Measurements from ENCODE around the gene SLC35E1. TPM values are rescaled to one million over a fixed set of nuclear protein-coding genes. Genes with fewer than 3 reads are reported as not detected.
A peak's percentile ranks its signal among the peaks of the same experiment; 100 is the strongest.

SLC35E1 gene
- total RNA-seq, 2 experiments from 2014 or later, result 72.3 to 76.3 TPM

- Histone ChIP-seq H3K4me3 (ENCODE audit: low read length) (no peak overlapping the region), H3K27me3 (ENCODE audit: control insufficient read depth in 1 of 2, insufficient read depth in 2 of 2, low read length in 2 of 2) (no peaks in the 10 kb centered on the region), H3K9me3 (ENCODE audit: control insufficient read depth in 1 of 2, insufficient read depth in 1 of 2, low read length in 2 of 2) (no peaks in the 10 kb centered on the region), H3K4me1 (ENCODE audit: insufficient read depth, low read length) (peaks cover 91% of the 10 kb centered on the region), H3K27ac (ENCODE audit: low read depth in 1 of 2, low read length in 2 of 2) (no peak overlapping the region), H3K36me3 (ENCODE audit: insufficient read depth, low read length) (peaks cover 34% of the 10 kb centered on the region)
- Mint-ChIP-seq H3K36me3 (ENCODE audit: low read depth) (peaks cover 61% of the 10 kb centered on the region), H3K4me3 (peak overlapping the region; percentile 67), H3K9me3 (no peaks in the 10 kb centered on the region), H3K27me3 (no peaks in the 10 kb centered on the region), H3K27ac (peak overlapping the region; percentile 82), H3K4me1 (ENCODE audit: low read depth) (peaks cover 67% of the 10 kb centered on the region)
- no peak for TF ChIP-seq CTCF (IDR thresholded peaks at IDR 0.05)
- DNase-seq (no peak), ATAC-seq (ENCODE audit: poor library complexity) (no peak)
- ChIA-PET POLR2A (interaction anchor here (2.3 kb wide), 1 partner anchor 14 kb away, joined by 8 read pairs; no protein-coding TSS in a partner anchor), CTCF (interaction anchor here (0.7 kb wide), 1 partner anchor 9 kb away, joined by 3 read pairs; no protein-coding TSS in a partner anchor)
- intact Hi-C loops (cut with DNase I, micrococcal nuclease), result no loop called here
Observed at GRCh38 chr19:16569609-16570320, 2.5 kb downstream of the SLC35E1 start.

GRCh38 chr19:16566702-16567101 lies 5.5 kb downstream of the SLC35E1 start:
- Mint-ChIP-seq H3K36me3 (ENCODE audit: low read depth) (peaks cover 63% of the 10 kb centered on the region), H3K4me1 (ENCODE audit: low read depth) (peaks cover 53% of the 10 kb centered on the region)
- POLR2A ChIA-PET, result interaction anchor here (1.2 to 1.8 kb wide), 14 partner anchors 16 to 382 kb away, joined by 3 to 24 read pairs (median 6); partner anchors contain the start of genes CHERP, FAM32A, KLF2 and MED26

GRCh38 chr19:16566161-16566560 lies 6.1 kb downstream of the SLC35E1 start:
- Histone ChIP-seq H3K27ac (ENCODE audit: low read depth in 1 of 2, low read length in 2 of 2) (peak overlapping the region; percentile 83 to 84), H3K4me1 (ENCODE audit: insufficient read depth, low read length) (peaks cover 64% of the 10 kb centered on the region), H3K4me3 (ENCODE audit: low read length) (peak overlapping the region; percentile 15), H3K36me3 (ENCODE audit: insufficient read depth, low read length) (peaks cover 60% of the 10 kb centered on the region), H3K9me3 (ENCODE audit: control insufficient read depth in 1 of 2, insufficient read depth in 1 of 2, low read length in 2 of 2) (no peaks in the 10 kb centered on the region), H3K27me3 (ENCODE audit: control insufficient read depth in 1 of 2, insufficient read depth in 2 of 2, low read length in 2 of 2) (no peaks in the 10 kb centered on the region)
- no peak for TF ChIP-seq CTCF (IDR thresholded peaks at IDR 0.05)
- ChIA-PET CTCF (interaction anchor here (0.6 to 1.5 kb wide), 3 partner anchors 18 to 68 kb away, joined by 3 to 6 read pairs (median 5); no protein-coding TSS in a partner anchor), POLR2A (interaction anchor here (0.6 to 1.8 kb wide), 14 partner anchors 15 to 381 kb away, joined by 3 to 24 read pairs (median 6); partner anchors contain the start of genes CHERP, FAM32A, KLF2 and MED26)
- DNase-seq (peak; percentile 72 to 96 (median 81)), ATAC-seq (ENCODE audit: poor library complexity) (peak; percentile 98)
- Mint-ChIP-seq H3K4me1 (ENCODE audit: low read depth) (peaks cover 48% of the 10 kb centered on the region), H3K36me3 (ENCODE audit: low read depth) (peaks cover 65% of the 10 kb centered on the region), H3K9me3 (no peaks in the 10 kb centered on the region), H3K27ac (peak overlapping the region; percentile 96), H3K4me3 (peak overlapping the region; percentile 89), H3K27me3 (no peaks in the 10 kb centered on the region)
- intact Hi-C loops (cut with DNase I, micrococcal nuclease), result loop anchor here (1.0 to 2.0 kb wide), 4 partner anchors 17 to 62 kb away; partner anchors contain the start of genes CHERP (in 1 of the 2) and MED26 (in 1 of the 2)

More at GRCh38 chr19:16566702-16567101, 5.5 kb downstream of the SLC35E1 start:
- no peak for ATAC-seq (ENCODE audit: poor library complexity)
- H3K27me3 ChIP-seq (ENCODE audit: control insufficient read depth in 1 of 2, insufficient read depth in 2 of 2, low read length in 2 of 2), result no peaks in the 10 kb centered on the region
- Mint-ChIP-seq H3K9me3 (no peaks in the 10 kb centered on the region), H3K4me3 (peak overlapping the region; percentile 89), H3K27ac (peak overlapping the region; percentile 96), H3K27me3 (no peaks in the 10 kb centered on the region)
- peak overlapping the region; percentile 15 for H3K4me3 ChIP-seq (ENCODE audit: low read length)
- H3K4me1 ChIP-seq (ENCODE audit: insufficient read depth, low read length), result peaks cover 69% of the 10 kb centered on the region
- CTCF ChIA-PET, result interaction anchor here (1.0 to 1.5 kb wide), 2 partner anchors 17 to 21 kb away, joined by 3 to 5 read pairs; no protein-coding TSS in a partner anchor
- peak overlapping the region; percentile 83 to 84 for H3K27ac ChIP-seq (ENCODE audit: low read depth in 1 of 2, low read length in 2 of 2)
- peaks cover 55% of the 10 kb centered on the region for H3K36me3 ChIP-seq (ENCODE audit: insufficient read depth, low read length)
- DNase-seq, result no peak
- intact Hi-C loops (cut with DNase I, micrococcal nuclease), result loop anchor here (1.0 to 2.0 kb wide), 4 partner anchors 16 to 62 kb away; partner anchors contain the start of genes CHERP (in 1 of the 2) and MED26 (in 1 of the 2)
- TF ChIP-seq CTCF (IDR thresholded peaks at IDR 0.05), result no peak
- no peaks in the 10 kb centered on the region for H3K9me3 ChIP-seq (ENCODE audit: control insufficient read depth in 1 of 2, insufficient read depth in 1 of 2, low read length in 2 of 2)

Measured in CD4-positive, alpha-beta T cell (primary cell).